ENCODE measurements around the gene RPL37A.

RPL37A gene

DNA sequence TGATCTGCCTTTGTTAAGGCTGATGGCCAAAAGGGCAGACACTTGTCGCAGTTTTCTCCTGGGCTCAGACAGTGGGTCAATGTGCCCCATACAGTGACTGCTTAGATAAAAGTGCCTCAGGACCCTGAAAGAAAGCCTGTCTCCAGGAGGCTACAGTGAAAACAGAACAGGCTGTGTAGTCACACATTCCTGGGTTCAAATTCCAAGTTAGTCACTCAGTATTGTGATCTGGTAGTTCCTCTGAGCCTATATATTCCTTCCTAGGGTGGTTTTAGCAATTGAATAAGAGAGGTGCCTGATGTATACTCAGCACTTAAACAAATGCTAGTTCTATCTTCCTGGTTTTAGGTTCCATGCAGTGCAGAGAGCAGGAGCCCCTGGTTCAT is 54.4 kb downstream of the RPL37A start:
- Histone ChIP-seq H3K79me2 (ENCODE audit: low read length) (no peaks in the 10 kb centered on the region), H3K27me3 (replicated peaks; ENCODE audit: insufficient read depth, low read length) (no peaks in the 10 kb centered on the region), H4K20me1 (ENCODE audit: insufficient read depth, low read length) (no peaks in the 10 kb centered on the region), H3K4me1 (ENCODE audit: low read length) (no peaks in the 10 kb centered on the region), H2AFZ (ENCODE audit: low read length) (no peak overlapping the region), H3K4me2 (ENCODE audit: low read depth, low read length) (no peak overlapping the region), H3K9me2 (replicated peaks; ENCODE audit: insufficient read depth, low read length) (no peaks in the 10 kb centered on the region), H3K9ac (ENCODE audit: low read length) (no peak overlapping the region), H3K27ac (ENCODE audit: low read length) (no peak overlapping the region), H3K4me3 (ENCODE audit: low read length) (no peak overlapping the region), H3K9me3 (replicated peaks; ENCODE audit: insufficient read depth, low read length) (no peaks in the 10 kb centered on the region), H3F3A (ENCODE audit: insufficient read depth, low read length) (no peaks in the 10 kb centered on the region), H3K36me3 (replicated peaks; ENCODE audit: insufficient read depth, low read length) (no peaks in the 10 kb centered on the region)
- no peak for DNase-seq
- TF ChIP-seq EZH2 (optimal IDR thresholded peaks at IDR 0.05; ENCODE audit: low read depth, low read length) (no peak), EZH2phosphoT487 (IDR thresholded peaks at IDR 0.05; ENCODE audit: low read length) (no peak)
- TF ChIP-seq, protein P1, sequence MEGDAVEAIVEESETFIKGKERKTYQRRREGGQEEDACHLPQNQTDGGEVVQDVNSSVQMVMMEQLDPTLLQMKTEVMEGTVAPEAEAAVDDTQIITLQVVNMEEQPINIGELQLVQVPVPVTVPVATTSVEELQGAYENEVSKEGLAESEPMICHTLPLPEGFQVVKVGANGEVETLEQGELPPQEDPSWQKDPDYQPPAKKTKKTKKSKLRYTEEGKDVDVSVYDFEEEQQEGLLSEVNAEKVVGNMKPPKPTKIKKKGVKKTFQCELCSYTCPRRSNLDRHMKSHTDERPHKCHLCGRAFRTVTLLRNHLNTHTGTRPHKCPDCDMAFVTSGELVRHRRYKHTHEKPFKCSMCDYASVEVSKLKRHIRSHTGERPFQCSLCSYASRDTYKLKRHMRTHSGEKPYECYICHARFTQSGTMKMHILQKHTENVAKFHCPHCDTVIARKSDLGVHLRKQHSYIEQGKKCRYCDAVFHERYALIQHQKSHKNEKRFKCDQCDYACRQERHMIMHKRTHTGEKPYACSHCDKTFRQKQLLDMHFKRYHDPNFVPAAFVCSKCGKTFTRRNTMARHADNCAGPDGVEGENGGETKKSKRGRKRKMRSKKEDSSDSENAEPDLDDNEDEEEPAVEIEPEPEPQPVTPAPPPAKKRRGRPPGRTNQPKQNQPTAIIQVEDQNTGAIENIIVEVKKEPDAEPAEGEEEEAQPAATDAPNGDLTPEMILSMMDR (IDR thresholded peaks at IDR 0.05; ENCODE audit: low read length): no peak

Measured in MM.1S (cell line).